SU-DHL-6 (cell line): ENCODE results near the gene CTAGE1.

Experiments
- H2AFZ ChIP-seq: fragments of 200-600 bp; sonication (generic); 2 replicates; pipeline ENCODE4 v1.6.1; 2014; ENCODE audit warnings: low read depth, mild to moderate bottlenecking, moderate library complexity, mixed read lengths, antibody characterized with exemption, low read length; ENCODE audit not compliant: severe bottlenecking
- H3F3A ChIP-seq: fragments of 200-600 bp; shearing (Covaris generic); 2 replicates; pipeline ENCODE4 v1.6.0; 2016; ENCODE audit warnings: antibody characterized with exemption, mild to moderate bottlenecking; ENCODE audit not compliant: insufficient read depth
- H3K27ac ChIP-seq: fragments of 200-600 bp; sonication (generic); 2 replicates; pipeline ENCODE4 v1.5.1; 2016; ENCODE audit warnings: low read depth, mild to moderate bottlenecking, low read length, moderate library complexity, mixed read lengths
- H3K27me3 ChIP-seq: fragments of 200-600 bp; sonication (generic), shearing (Covaris generic); 2 replicates; pipeline ENCODE4 v1.6.0; 2014; ENCODE audit warnings: mild to moderate bottlenecking, low read length
- H3K36me3 ChIP-seq: fragments of 200-600 bp; sonication (generic); 2 replicates; pipeline ENCODE4 v1.6.1; 2014; ENCODE audit warnings: mild to moderate bottlenecking, low read length, mixed read lengths
- H3K4me2 ChIP-seq: fragments of 300-600, 200-600 bp; shearing (Covaris generic), sonication (generic); 2 replicates; pipeline ENCODE4 v1.6.0; 2014; ENCODE audit warnings: low read length, low read depth, mild to moderate bottlenecking; ENCODE audit not compliant: poor library complexity, severe bottlenecking
- H3K4me3 ChIP-seq: fragments of 200-600 bp; sonication (generic); 2 replicates; pipeline ENCODE4 v1.5.1; 2014; ENCODE audit warnings: antibody characterized with exemption, low read length, mild to moderate bottlenecking, mixed read lengths; ENCODE audit not compliant: insufficient read depth, poor library complexity, severe bottlenecking
- H3K79me2 ChIP-seq: fragments of 200-600 bp; sonication (generic); 2 replicates; pipeline ENCODE4 v1.6.1; 2014; ENCODE audit warnings: mild to moderate bottlenecking, low read length, moderate library complexity; ENCODE audit not compliant: insufficient read depth
- H3K9ac ChIP-seq: fragments of 200-600 bp; sonication (generic); 2 replicates; pipeline ENCODE4 v1.7.0; 2014; ENCODE audit warnings: mild to moderate bottlenecking, low read length
- H3K9me2 ChIP-seq: fragments of 200-600 bp; sonication (generic); replicated peaks from 2 replicates; pipeline ENCODE4 v1.6.1; 2014; ENCODE audit warnings: low read length; ENCODE audit not compliant: insufficient read depth
- H3K9me3 ChIP-seq: fragments of 200-600 bp; sonication (generic); 2 replicates; pipeline ENCODE4 v1.6.1; 2014; ENCODE audit warnings: low read length, mixed read lengths; ENCODE audit not compliant: insufficient read depth
- H4K20me1 ChIP-seq: fragments of 200-600 bp; sonication (generic); 2 replicates; pipeline ENCODE4 v1.6.1; 2014; ENCODE audit warnings: low read depth, mild to moderate bottlenecking, antibody characterized with exemption, low read length, moderate library complexity, mixed read lengths
- CTCF ChIP-seq: fragments of 200-600 bp; sonication (generic); IDR thresholded peaks from one replicate; pipeline ENCODE4 v1.5.1; 2017; ENCODE audit warnings: antibody characterized with exemption, mild to moderate bottlenecking, low read length, moderate library complexity; ENCODE audit not compliant: insufficient read depth, poor library complexity, severe bottlenecking
- EZH2phosphoT487 ChIP-seq: fragments of 200-600 bp; sonication (generic), shearing (Covaris generic); conservative IDR thresholded peaks from 2 replicates; pipeline ENCODE4 v1.6.1; 2018; ENCODE audit warnings: mild to moderate bottlenecking, antibody characterized with exemption, low read length, moderate library complexity, mixed read lengths

CTAGE1 gene

DNA sequence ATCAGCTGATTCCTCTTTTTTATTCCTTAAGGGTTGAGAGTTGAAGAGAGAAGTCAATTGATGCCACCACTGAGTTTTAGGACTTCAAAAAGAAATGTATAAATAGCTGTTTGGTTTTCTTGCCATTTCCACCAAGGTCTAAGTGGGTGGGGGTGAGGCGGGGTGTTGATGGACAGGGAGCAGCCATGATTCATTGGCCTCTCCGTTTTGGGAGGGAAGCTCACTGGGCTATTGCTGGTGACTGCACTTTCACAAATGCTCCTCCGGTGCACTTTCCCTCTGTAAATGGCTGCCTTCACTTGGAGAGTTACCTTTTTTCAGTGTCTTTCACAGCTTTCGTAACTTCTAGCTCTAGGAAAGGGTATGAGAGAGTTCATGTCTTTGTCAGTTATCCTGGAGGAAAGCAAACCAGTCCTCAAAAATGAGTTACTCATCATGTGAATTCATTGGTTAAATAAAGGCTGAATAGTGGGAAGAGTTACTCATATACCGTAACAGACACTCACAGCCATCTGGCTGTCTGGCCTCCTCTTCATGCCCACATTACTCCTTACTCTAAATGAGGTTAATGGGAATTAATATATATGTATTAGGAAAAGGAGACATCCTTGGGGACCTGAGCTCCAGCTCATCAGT lies 17.4 kb upstream of the CTAGE1 start:
- no peaks in the 10 kb centered on the region for H3K9me3 ChIP-seq
- no peaks in the 10 kb centered on the region for H4K20me1 ChIP-seq
- no peak overlapping the region for H3K9ac ChIP-seq
- no peaks in the 10 kb centered on the region for H3K27me3 ChIP-seq
- H3K36me3 ChIP-seq, result no peaks in the 10 kb centered on the region
- no peak overlapping the region for H3K4me2 ChIP-seq
- TF ChIP-seq EZH2phosphoT487 (no peak), CTCF (no peak)
- 0 out of 2 replicates have a peak, but pooled peaks cover 3% of the 10 kb centered on the region for H3K9me2 ChIP-seq
- no peaks in the 10 kb centered on the region for H3K79me2 ChIP-seq
- no peak overlapping the region for H3K27ac ChIP-seq
- no peak overlapping the region for H2AFZ ChIP-seq
- H3K4me3 ChIP-seq, result no peak overlapping the region
- H3F3A ChIP-seq, result no peaks in the 10 kb centered on the region

- Histone ChIP-seq H3K9me3 (no peaks in the 10 kb centered on the region), H3K27me3 (no peaks in the 10 kb centered on the region), H3K4me3 (no peak overlapping the region), H3K9me2 (no peaks in the 10 kb centered on the region), H4K20me1 (no peaks in the 10 kb centered on the region), H3K27ac (no peak overlapping the region), H3K4me2 (no peak overlapping the region), H3K79me2 (no peaks in the 10 kb centered on the region), H3F3A (no peaks in the 10 kb centered on the region), H2AFZ (no peak overlapping the region), H3K36me3 (no peaks in the 10 kb centered on the region), H3K9ac (no peak overlapping the region)
- TF ChIP-seq CTCF (no peak), EZH2phosphoT487 (no peak)
These were observed 16.2 kb upstream of the CTAGE1 start for GRCh38 chr18:22433956-22434355.

DNA sequence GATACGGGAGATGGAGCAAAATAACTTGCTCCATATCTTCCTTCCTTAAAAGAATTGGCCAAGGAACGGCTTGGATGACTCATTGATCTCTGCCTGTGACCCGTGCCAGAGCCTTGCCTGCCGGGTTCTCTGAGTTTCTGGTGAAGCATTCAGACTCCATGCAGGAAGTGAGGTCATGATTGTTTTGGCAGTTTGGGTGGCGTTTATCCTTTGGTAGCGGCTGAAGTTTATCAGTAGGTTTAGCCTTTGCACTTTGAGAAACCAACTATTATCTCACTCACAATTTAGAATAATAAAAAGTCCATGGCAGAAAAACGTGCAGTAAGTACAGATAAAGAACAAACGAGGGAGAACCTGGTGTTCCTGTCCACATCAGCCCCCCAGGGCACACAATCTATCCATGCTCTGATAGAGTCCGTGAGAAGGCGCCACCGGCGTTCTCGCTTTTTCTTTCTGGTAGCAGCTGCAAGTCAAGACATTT lies 15.0 kb upstream of the CTAGE1 start:
- no peak overlapping the region for H3K4me2 ChIP-seq
- no peaks in the 10 kb centered on the region for H3K9me3 ChIP-seq
- H3K27me3 ChIP-seq, result no peaks in the 10 kb centered on the region
- H3K36me3 ChIP-seq, result no peaks in the 10 kb centered on the region
- H3K9ac ChIP-seq, result no peak overlapping the region
- no peak overlapping the region for H2AFZ ChIP-seq
- no peaks in the 10 kb centered on the region for H3F3A ChIP-seq
- no peak overlapping the region for H3K27ac ChIP-seq
- no peak for TF ChIP-seq EZH2phosphoT487
- TF ChIP-seq CTCF, result no peak
- no peak overlapping the region for H3K4me3 ChIP-seq
- no peaks in the 10 kb centered on the region for H3K9me2 ChIP-seq
- H4K20me1 ChIP-seq, result no peaks in the 10 kb centered on the region
- H3K79me2 ChIP-seq, result no peaks in the 10 kb centered on the region
